HCT116 (cell line): ENCODE measurements around the gene ELAVL1.

Experiments
- CTCF ChIP-seq, 3 experiments: fragments of 200-600 bp in 1 of 3; sonication (generic) in 1 of 3; IDR thresholded peaks in 2 of 3; conservative IDR thresholded peaks in 1 of 3; 2 replicates each; pipeline ENCODE4 v1.5.1; 2012 to 2017; ENCODE audit warnings: low read depth in 2 of 3, low read length in 2 of 3, antibody characterized with exemption in 1 of 3, borderline replicate concordance in 1 of 3, control low read depth in 1 of 3, mild to moderate bottlenecking in 1 of 3, mixed read lengths in 1 of 3, mixed run types in 1 of 3, moderate library complexity in 1 of 3; ENCODE audit not compliant: insufficient read depth in 1 of 3
- EGR1 ChIP-seq: IDR thresholded peaks from 2 replicates; pipeline ENCODE4 v1.6.1; 2012; ENCODE audit warnings: low read depth

GRCh38 chr19:8042900-8043299 lies 37.5 kb upstream of the ELAVL1 start:
- TF ChIP-seq EGR1 (no peak), CTCF (IDR thresholded peaks at IDR 0.05 in 2 of 3, conservative IDR thresholded peaks at IDR 0.05 in 1 of 3; ENCODE audit: borderline replicate concordance in 1 of 3, insufficient read depth in 1 of 3, low read depth in 2 of 3, low read length in 2 of 3) (no peak)
